Kasumi-1 (cell line): ENCODE measurements around the gene SMARCD3.

Experiments used
- DNase-seq, 2 experiments: peaks; one replicate each; lab custom pipeline; 2025; lab: John Stamatoyannopoulos, UW

Gene SMARCD3

DNA sequence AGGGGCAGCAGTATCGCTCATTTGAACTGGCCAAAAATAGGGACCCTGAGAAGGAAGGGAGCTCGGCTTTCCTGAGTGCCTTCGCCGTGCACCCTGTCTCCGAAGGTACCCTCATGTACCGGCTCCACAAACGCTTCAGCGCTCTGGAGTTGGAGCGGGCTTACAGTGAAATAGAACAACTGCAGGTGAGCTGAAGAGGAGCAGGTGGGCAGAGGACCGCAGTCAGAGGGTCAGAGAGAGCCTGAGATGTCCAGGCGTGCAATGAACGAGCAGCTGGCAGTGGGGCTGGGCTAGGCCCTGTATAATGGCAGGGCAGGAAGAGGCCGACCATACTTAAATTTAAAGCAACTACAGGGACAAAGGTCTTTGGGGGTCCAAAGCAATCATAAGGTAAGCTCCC is 12.1 kb downstream of the SMARCD3 start:
- no peak for DNase-seq

DNA sequence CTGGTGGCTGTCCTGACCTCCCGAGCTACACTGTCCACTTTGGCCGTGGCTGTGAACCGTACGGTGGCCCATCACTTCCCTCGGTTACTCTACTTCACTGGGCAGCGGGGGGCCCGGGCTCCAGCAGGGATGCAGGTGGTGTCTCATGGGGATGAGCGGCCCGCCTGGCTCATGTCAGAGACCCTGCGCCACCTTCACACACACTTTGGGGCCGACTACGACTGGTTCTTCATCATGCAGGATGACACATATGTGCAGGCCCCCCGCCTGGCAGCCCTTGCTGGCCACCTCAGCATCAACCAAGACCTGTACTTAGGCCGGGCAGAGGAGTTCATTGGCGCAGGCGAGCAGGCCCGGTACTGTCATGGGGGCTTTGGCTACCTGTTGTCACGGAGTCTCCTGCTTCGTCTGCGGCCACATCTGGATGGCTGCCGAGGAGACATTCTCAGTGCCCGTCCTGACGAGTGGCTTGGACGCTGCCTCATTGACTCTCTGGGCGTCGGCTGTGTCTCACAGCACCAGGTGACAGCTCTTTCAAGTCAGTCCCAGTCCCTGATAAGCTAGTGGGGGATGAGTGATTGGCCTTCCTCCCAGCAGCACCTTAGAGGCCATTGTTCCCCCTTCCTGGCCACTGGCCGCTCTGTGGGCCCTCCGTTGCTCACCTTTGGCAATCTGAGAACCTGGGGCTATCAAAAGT is 13.3 kb downstream of the SMARCD3 start:
- DNase-seq: no peak

DNA sequence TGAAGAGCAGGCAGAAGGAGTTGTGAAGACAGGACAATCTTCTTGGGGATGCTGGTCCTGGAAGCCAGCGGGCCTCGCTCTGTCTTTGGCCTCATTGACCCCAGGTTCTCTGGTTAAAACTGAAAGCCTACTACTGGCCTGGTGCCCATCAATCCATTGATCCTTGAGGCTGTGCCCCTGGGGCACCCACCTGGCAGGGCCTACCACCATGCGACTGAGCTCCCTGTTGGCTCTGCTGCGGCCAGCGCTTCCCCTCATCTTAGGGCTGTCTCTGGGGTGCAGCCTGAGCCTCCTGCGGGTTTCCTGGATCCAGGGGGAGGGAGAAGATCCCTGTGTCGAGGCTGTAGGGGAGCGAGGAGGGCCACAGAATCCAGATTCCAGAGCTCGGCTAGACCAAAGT is 14.7 kb downstream of the SMARCD3 start:
- no peak for DNase-seq

DNA sequence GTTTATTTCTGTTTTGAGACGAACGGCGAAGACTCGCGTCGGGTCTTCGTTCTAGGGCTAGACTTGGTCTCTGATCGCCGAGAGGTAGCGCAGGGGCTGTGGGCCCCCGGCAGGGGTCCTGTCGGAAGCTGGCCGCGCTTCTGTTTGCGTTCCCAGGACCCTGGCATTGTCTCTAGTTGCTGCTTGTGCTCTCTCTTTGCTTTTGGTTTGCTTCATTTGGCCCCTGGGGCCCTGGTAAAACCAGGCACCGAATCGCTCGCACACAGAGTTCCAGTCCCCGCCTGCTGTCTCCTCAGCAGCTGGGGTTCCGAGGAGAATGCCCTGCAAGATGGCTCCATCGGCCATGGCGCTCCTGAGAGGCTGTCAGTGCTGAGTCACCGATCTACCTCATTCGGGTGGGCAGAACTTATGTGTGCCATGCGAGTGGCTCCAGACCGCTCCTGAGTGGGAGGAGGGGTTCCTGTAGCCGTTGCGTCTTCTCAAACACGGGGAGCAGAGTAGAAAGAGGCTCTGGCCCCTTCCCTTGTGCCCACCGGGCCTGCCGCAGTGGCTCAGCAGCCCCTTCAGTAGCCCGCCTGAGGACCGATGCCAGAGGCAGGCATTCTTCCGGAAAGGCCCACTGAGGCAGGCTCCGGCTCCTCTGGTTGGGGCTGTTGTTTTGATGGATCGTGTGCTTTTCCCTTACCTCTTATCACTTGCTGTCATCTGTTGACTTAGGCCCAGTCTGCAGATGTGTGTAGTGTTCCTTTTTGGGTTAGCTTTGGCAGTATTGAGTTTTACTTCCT is 15.4 kb downstream of the SMARCD3 start:
- peak; percentile 31 to 40 for DNase-seq

- DNase-seq: peak; percentile 91 to 94
These were observed 16.2 kb downstream of the SMARCD3 start, which contains the start of gene CHPF2 for GRCh38 chr7:151232091-151232916. Gene CHPF2, plus strand, starts transcription at chr7:151232483. Its CDS starts 1,529 bp downstream, at chr7:151234012.

- DNase-seq: no peak
These were observed 17.4 kb downstream of the SMARCD3 start for GRCh38 chr7:151231080-151231479.

DNA sequence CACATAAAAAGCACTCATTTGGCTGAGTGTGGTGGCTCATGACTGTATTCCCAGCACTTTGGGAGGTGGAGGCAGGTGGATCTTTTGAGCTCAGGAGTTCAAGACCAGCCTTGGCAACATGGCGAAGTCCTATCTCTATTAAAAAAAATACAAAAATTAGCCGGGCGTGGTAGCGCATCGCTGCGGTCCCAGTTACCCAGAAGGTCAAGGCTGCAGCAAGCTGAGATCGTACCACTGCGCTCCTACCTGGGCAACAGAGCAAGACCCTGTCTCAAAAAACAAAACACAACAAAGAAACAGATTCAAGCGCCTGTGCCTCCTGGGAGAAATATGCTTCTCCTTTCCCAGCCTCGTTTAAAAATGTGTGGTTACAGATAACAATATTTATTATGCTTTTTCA is 19.2 kb downstream of the SMARCD3 start:
- no peak for DNase-seq

DNA sequence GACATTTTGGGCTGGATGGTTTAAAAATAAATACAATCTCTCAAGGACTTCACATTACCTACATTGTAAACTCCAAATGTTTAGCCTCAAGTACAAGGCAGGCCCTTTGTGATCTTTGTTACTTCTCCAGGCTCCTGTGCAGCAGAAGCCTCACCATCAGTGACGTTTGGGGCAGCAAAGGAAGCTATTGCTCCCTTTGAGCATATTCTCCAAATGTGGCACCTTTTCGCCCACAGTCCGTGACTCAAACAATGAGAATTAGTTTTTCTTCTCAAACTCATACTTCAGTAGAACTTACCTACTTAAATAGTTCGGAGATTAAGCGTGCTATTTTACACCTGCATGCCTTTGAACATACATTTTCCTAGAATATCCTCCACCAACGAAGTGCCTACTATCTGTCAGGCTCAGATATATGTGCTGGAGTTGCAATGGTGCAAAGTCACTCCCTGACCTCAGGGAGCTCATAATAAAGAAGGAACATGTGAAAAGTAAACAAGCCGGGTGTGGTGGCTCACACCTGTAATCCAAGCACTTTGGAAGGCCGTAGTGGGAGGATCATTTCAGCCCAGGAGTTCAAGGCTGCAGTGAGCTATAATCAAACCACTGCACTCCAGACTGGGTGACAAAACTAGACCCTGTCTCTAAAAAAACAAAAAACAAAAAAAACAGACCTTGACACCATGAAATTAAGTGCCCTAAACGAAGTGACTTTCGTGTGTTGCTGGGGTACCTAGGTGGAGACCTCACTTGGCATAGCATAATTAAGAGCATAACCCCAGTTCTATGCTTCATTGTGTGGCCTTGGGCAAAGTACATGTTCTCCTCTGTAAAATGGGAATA is 20.2 kb downstream of the SMARCD3 start:
- DNase-seq: no peak

GRCh38 chr7:151226875-151227782 is 21.4 kb downstream of the SMARCD3 start, which contains the start of gene ABCF2:
Gene ABCF2, minus strand, starts transcription at chr7:151227205. Its CDS starts 747 bp downstream, at chr7:151226458.
- DNase-seq: peak; percentile 95

DNA sequence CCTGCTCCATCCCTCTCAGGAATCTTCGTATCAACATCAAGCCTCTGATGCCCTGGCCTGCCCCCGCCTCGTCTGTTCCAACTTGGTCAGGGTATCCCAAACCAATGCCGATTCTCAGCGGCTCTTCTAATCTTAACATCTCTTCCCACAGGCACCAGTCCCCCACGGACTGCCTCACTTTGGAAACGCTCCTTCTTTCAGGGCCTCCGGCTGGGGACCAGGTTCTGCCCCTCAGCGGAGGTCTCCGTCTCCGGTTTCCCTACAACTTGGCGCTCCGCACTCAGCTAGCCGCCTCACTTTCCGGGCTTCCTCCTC is 22.0 kb downstream of the SMARCD3 start:
- DNase-seq: no peak

DNA sequence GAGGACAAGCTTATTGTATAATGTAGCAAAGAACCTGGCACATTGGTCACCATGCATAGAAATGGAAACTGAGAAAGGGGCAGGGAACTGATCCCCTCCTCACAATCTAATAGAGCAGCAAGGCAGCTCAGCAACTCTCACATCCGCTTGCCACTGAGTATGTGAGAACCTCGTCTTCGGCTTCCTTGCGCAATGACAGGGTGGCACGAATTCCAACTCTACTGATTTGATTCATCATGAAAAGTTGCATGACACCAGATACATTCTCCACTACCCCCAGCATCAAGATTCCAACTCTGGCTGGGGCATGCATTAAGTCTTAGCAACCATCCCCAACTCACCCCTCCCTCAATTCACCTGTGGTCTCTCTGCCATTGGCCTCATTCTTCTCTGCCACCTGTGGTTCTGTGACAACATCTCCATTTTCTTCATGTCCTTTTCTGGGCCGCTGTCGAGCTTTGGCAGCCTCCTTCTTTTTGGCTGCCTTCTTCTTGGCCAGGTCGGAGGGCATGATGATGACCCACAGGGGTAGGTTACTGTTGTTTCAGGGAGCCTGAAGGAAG is 22.5 kb downstream of the SMARCD3 start:
- no peak for DNase-seq

GRCh38 chr7:151223728-151224127 is 24.8 kb downstream of the SMARCD3 start:
- DNase-seq: no peak

DNA sequence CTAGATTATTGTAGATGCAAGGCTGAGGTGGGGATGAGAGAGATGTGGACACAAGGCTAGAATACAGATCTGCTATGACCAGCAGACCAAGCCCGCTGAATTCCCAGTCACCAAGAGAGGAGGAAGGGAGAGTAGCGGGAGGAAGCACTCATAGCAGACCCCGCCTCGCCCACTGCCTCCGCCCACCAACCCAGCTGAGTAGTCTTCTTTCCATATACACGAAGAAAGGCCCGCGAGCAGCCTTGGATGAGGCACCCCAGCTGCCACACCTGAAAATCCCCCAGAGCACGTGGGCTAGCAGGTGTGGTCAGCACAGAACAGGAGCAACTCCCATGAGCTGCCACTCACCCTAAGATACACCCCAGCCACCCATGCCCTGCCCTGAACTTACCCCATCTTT is 30.3 kb downstream of the SMARCD3 start:
- no peak for DNase-seq

DNA sequence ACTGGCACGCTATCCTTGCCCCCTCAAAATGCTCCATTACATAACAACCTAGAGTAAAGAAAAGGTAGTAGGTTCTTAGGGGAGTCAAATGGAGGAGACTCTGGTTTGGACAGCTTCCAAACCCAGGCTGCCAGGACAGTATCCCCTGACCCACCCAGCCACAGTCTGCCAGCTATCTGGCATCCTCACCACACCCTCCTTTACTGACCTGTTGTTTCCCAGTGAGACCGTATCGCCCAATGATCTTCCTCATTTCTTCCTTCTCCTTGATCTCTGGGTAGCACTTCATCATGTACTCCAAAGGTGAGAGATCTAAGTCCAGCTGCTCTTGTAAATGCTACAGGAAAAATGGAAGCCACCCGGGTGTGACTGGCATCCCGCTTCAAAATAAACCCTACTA is 33.1 kb downstream of the SMARCD3 start:
- no peak for DNase-seq

- DNase-seq: no peak
These were observed 34.7 kb downstream of the SMARCD3 start for GRCh38 chr7:151213826-151214225.

DNA sequence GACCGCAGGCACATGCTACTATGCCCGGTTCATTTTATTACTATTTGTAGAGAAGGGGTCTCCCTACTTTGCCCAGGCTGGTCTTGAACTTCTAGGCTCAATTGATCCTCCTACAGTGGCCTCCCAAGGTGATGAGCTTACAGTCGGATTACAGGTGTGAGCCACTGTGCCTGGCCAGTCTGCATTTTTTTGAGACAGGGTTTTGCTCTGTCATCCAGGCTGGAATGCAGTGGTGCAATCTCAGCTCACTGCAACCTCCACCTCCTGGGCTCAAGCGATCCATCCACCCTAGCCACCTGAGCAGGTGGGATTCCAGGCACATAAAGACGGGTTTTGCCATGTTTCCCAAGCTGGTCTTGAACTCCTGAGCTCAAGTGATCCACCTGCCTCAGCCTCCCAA is 35.9 kb downstream of the SMARCD3 start:
- DNase-seq: no peak

- DNase-seq: no peak
These were observed 37.2 kb downstream of the SMARCD3 start for GRCh38 chr7:151211155-151211772.

DNA sequence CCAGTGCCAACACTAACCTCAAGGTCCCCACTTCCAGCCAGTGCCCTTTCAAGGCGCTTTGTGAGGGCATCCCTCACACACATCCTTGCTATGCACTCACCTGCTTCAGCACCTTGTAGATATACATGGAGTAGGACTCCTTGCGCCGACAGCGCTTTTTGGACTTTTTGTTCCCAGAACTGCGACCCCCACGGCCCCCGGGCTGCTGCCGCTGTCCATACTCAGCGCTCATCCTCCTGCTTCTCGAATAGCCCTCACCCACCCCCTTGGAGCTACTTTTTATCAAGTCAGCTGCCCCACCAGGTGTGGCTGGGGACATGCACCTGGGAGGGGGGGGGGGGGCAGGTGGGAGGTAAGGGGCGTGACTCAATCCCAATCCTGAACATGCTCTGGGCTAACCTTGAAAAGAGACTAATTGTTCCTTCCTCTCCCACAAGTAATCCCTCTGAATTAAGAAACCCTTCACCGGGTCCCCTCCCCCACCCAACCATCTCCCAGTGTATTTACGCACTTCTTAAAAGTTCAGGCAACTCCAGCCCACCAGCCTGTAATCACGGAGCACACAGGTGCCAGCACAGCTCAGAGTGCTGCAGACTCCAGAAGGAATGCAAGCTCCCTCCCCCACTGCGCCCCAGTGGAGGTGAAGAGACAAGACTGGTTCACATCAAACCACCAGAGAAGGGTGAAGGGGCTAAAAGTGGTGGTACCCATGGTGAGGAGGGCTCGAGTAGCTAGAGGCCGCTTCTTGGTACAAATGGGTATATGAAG is 38.2 kb downstream of the SMARCD3 start, which contains the start of gene H2BK1:
Gene H2BK1 (minus strand): TSS at position 402 of the 768 bp plus-strand sequence. CDS start 170 bp downstream, at position 232.
- DNase-seq: no peak

GRCh38 chr7:151209588-151209987 is 38.9 kb downstream of the SMARCD3 start:
- no peak for DNase-seq
